DMS53 (cell line): ENCODE data around the gene ARHGEF1.
"Not testable (repeated sequence)": the region's sequence is repeated elsewhere in the genome, so short reads cannot be mapped to it uniquely, and the experiment has no call there.

Source experiments
- DNase-seq: peaks from one replicate; lab custom pipeline; 2025; lab: John Stamatoyannopoulos, UW

ARHGEF1 gene

GRCh38 chr19:41905273-41906002 is 22.5 kb downstream of the ARHGEF1 start:
- DNase-seq = no peak

GRCh38 chr19:41906271-41906670 is 23.3 kb downstream of the ARHGEF1 start:
- no peak for DNase-seq

- no peak for DNase-seq
Measured at GRCh38 chr19:41906916-41907680, 24.1 kb downstream of the ARHGEF1 start.

DNA sequence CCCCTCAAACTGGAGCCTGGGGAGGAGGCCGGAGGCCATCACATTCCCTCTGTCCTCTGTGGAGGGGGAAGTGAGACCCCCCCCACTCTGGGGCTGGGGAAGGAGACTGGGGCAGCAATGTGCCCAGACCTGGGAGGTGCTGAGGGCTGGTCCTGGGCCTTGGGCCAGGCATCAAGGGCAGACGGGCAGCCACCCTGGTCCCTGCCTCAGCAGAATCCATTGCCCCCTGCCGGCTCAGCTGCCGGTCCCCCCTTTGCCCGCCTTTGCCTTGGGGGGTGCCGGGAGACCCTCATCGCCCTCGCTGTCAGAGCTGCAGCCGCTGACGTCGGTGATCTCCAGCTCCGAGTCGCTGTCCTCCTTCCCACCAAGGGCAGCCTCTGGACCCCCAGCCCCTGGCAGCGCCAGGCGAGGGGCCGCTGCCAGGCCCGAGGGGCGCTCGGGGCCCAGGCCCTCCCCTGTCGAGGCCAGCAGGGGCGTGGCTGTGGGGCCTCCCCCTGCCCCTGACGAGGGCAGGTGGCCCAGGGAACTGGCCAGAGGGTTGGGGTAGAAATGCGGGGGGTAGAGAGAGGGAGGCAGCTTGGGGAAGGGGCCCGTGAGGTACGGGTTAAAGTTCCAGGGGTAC is 25.1 kb downstream of the ARHGEF1 start:
- DNase-seq = no peak

DNA sequence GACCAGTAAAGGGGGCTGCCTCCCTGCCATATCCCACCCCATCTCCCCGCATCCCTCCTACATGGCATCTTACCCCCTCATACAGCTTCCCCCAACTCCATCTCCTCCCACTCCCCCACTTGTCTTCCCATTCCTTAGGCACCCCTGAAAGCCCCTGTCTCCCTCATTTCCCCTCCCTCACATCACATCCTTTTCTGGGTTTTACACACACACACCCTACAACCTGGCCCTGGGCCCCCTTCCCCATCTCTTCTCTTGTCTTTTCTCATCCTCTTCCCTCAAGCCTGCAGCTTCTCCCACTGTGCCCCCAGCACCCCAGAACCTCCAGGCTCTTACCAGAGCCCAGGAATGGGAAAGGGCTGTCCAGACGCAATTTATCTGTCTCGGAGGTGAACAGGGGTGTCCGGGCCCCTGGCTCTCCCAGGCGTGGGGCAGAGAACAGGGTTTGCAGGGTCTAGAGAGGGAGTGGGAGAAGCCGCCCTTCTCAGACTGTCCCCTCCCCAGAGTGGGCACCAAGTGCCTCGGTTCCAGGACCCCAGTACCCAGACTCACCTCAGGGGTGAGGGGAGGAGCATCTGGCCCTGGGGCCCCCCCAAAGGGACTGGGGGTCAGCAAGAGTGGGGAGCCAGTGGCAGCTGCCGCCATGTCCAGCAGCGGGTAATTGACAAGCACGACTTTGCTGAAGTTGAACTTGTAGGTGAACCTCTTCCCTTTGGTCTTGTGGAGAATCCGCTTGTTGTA is 25.9 kb downstream of the ARHGEF1 start:
- DNase-seq = no peak

GRCh38 chr19:41909706-41910105 is 26.7 kb downstream of the ARHGEF1 start:
- DNase-seq = no peak

GRCh38 chr19:41910240-41910991 is 27.4 kb downstream of the ARHGEF1 start:
- DNase-seq = no peak

- DNase-seq = no peak
Measured at GRCh38 chr19:41910992-41911888, 28.3 kb downstream of the ARHGEF1 start.

GRCh38 chr19:41911889-41912731 is 29.1 kb downstream of the ARHGEF1 start:
- no peak for DNase-seq

- DNase-seq = peak; percentile 63
Measured at GRCh38 chr19:41912899-41913537, 30.0 kb downstream of the ARHGEF1 start.

- no peak for DNase-seq
Measured at GRCh38 chr19:41913538-41914423, 30.8 kb downstream of the ARHGEF1 start.

DNA sequence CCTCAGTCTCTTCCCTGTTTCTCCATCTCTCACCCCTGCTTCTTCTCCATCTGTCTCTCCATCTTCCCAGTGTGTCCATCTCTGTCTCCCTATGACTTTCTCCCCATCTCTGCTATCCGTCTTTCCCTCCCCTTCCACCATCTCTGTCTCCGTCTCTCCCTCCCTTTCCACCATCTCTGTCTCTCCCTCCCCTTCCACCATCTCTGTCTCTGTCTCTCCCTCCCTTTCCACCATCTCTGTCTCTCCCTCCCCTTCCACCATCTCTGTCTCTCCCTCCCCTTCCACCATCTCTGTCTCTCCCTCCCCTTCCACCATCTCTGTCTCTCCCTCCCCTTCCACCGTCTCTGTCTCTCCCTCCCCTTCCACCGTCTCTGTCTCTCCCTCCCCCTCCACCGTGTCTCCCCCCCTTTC is 31.4 kb downstream of the ARHGEF1 start:
- DNase-seq = not testable (repeated sequence)

GRCh38 chr19:41915021-41915775 is 32.2 kb downstream of the ARHGEF1 start:
- DNase-seq = peak; percentile 52

GRCh38 chr19:41915776-41916414 is 32.9 kb downstream of the ARHGEF1 start:
- DNase-seq = peak; percentile 27

GRCh38 chr19:41917676-41918075 is 34.7 kb downstream of the ARHGEF1 start:
- DNase-seq = no peak

DNA sequence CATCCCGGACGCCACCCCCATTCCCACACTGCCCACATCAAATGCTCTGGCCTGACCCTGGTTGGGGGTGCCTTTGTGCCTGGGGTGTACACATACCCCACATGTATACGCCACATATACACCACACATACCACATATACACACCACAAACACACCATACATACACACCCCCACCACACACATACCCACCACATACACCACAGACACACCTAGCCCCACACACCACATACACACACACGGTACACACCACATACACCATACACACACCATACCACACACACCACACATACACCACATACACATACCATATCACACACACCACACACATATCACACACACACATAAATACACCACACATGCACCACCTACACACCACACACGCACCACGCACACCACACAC is 35.1 kb downstream of the ARHGEF1 start:
- DNase-seq = no peak
